Measurements from ENCODE around the gene ATL3.
"Not testable (repeated sequence)": the region's sequence is repeated elsewhere in the genome, so short reads cannot be mapped to it uniquely, and the experiment has no call there.

The ATL3 gene

GRCh38 chr11:63681321-63682065 lies 10.3 kb upstream of the ATL3 start, which contains the start of gene RTN3:
Gene RTN3, plus strand, starts transcription at chr11:63681500. Its CDS starts 137 bp downstream, at chr11:63681637.
- peak; percentile 99 to 100 (median 100) for DNase-seq

- DNase-seq: no peak
These were observed 9.7 kb upstream of the ATL3 start for GRCh38 chr11:63680834-63681320.

GRCh38 chr11:63673579-63673978 lies 2.4 kb upstream of the ATL3 start:
- no peak for DNase-seq

GRCh38 chr11:63672936-63673539 lies 1.9 kb upstream of the ATL3 start:
- DNase-seq: no peak

- DNase-seq: no peak
These were observed 934 bp upstream of the ATL3 start for GRCh38 chr11:63672156-63672463.

GRCh38 chr11:63670433-63671321 lies 499 bp downstream of the ATL3 start:
- DNase-seq: peak; percentile 81 to 90 (median 82)

- DNase-seq: no peak
These were observed 1.1 kb downstream of the ATL3 start for GRCh38 chr11:63670096-63670432.

GRCh38 chr11:63667995-63668795 lies 3.0 kb downstream of the ATL3 start:
- DNase-seq: no peak

- DNase-seq: peak in 1 of 3 donors; percentile 39
These were observed 4.3 kb downstream of the ATL3 start for GRCh38 chr11:63666874-63667273.

GRCh38 chr11:63663809-63664208 lies 7.4 kb downstream of the ATL3 start:
- DNase-seq: no peak

- DNase-seq: no peak
These were observed 10.2 kb downstream of the ATL3 start for GRCh38 chr11:63660972-63661371.

- DNase-seq: no peak
These were observed 18.5 kb downstream of the ATL3 start for GRCh38 chr11:63652671-63653070.

GRCh38 chr11:63643205-63643604 lies 28.0 kb downstream of the ATL3 start:
- DNase-seq: no peak

GRCh38 chr11:63641727-63642126 lies 29.4 kb downstream of the ATL3 start:
- no peak for DNase-seq

GRCh38 chr11:63639199-63639832 lies 31.9 kb downstream of the ATL3 start:
- peak in 2 of 3 donors; percentile 41 to 45 for DNase-seq

- not testable (repeated sequence) for DNase-seq
These were observed 32.7 kb downstream of the ATL3 start for GRCh38 chr11:63638436-63638835.

GRCh38 chr11:63635762-63636465 lies 35.3 kb downstream of the ATL3 start:
- DNase-seq: peak; percentile 78 to 85 (median 82)

- DNase-seq: no peak
These were observed 41.8 kb downstream of the ATL3 start for GRCh38 chr11:63629426-63629825.

GRCh38 chr11:63623513-63624140 lies 47.5 kb downstream of the ATL3 start:
- no peak for DNase-seq

- DNase-seq: no peak
These were observed 48.9 kb downstream of the ATL3 start for GRCh38 chr11:63622323-63622722.

GRCh38 chr11:63621071-63621470 lies 50.1 kb downstream of the ATL3 start:
- DNase-seq: peak; percentile 79 to 92 (median 92)
